Measurements from ENCODE around the gene SNX25.
"Not testable (repeated sequence)": the region's sequence is repeated elsewhere in the genome, so short reads cannot be mapped to it uniquely, and the experiment has no call there.

Gene SNX25

DNA sequence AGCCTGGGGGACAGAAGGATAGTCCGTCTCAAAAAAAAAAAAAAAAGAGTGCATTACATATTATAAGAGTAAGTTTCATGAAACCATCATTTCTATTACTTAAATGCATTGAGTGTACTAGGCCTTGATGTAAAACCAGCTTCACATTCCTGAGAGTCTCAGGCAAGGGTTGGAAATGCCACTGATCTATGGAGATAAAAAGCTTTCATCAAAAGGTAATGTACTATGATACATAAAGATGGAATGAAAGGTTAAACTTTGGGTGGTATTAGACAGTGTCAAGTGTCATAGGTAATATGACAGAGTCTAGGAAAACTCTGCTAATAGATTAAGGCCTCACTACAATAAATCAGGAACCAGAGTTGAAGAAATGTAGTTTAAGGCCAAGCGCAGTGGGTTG is 13.0 kb upstream of the SNX25 start:
- no peaks in the 10 kb centered on the region for H3F3A ChIP-seq (ENCODE audit: control insufficient read depth, insufficient read depth)
- H3K4me3 ChIP-seq (ENCODE audit: low read length) = no peak overlapping the region
- H3K9me2 ChIP-seq (replicated peaks; ENCODE audit: control insufficient read depth, low read length) = no peaks in the 10 kb centered on the region
- H3K79me2 ChIP-seq (ENCODE audit: control insufficient read depth, low read length) = peaks cover 80% of the 10 kb centered on the region
- TF ChIP-seq, protein P1, sequence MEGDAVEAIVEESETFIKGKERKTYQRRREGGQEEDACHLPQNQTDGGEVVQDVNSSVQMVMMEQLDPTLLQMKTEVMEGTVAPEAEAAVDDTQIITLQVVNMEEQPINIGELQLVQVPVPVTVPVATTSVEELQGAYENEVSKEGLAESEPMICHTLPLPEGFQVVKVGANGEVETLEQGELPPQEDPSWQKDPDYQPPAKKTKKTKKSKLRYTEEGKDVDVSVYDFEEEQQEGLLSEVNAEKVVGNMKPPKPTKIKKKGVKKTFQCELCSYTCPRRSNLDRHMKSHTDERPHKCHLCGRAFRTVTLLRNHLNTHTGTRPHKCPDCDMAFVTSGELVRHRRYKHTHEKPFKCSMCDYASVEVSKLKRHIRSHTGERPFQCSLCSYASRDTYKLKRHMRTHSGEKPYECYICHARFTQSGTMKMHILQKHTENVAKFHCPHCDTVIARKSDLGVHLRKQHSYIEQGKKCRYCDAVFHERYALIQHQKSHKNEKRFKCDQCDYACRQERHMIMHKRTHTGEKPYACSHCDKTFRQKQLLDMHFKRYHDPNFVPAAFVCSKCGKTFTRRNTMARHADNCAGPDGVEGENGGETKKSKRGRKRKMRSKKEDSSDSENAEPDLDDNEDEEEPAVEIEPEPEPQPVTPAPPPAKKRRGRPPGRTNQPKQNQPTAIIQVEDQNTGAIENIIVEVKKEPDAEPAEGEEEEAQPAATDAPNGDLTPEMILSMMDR (IDR thresholded peaks at IDR 0.05; ENCODE audit: low read depth, low read length, poor library complexity, severe bottlenecking) = no peak
- TF ChIP-seq EZH2phosphoT487 (IDR thresholded peaks at IDR 0.05; ENCODE audit: borderline replicate concordance, low read length) = no peak
- no peaks in the 10 kb centered on the region for H3K9me3 ChIP-seq (ENCODE audit: control insufficient read depth, insufficient read depth, low read length)
- H3K27me3 ChIP-seq (ENCODE audit: control insufficient read depth, low read length) = no peaks in the 10 kb centered on the region
- peaks cover 10% of the 10 kb centered on the region for H3K4me1 ChIP-seq (ENCODE audit: control insufficient read depth, low read length)
- H3K36me3 ChIP-seq (ENCODE audit: control insufficient read depth, low read length) = peaks cover 10% of the 10 kb centered on the region; the same call in 1 of the 2 replicates
- no peak overlapping the region for H3K4me2 ChIP-seq (ENCODE audit: low read length)
- no peaks in the 10 kb centered on the region for H4K20me1 ChIP-seq (ENCODE audit: control insufficient read depth, insufficient read depth, low read depth, low read length)
- H3K27ac ChIP-seq (ENCODE audit: low read depth, low read length) = no peak overlapping the region

DNA sequence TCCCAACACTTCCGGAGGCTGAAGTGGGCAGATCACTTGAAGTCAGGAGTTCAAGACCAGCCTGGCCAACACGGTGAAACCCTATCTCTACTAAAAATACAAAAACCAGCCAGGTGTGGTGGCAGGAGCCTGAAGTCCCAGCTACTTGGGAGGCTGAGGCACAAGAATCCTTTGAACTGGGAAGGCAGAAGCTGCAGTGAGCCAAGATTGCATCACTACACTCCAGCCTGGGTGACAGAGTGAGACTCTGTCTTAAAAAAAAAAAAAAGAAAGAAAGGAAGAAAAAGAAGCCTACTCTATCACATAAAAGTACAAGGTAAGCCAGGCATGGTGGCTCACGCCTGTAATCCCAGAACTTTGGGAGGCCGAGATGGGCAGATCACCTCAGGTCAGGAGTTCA is 11.2 kb upstream of the SNX25 start:
- H3K36me3 ChIP-seq (ENCODE audit: control insufficient read depth, low read length); H4K20me1 ChIP-seq (ENCODE audit: control insufficient read depth, insufficient read depth, low read depth, low read length); H3K4me3 ChIP-seq (ENCODE audit: low read length); H3K9me2 ChIP-seq (replicated peaks; ENCODE audit: control insufficient read depth, low read length); H3K4me2 ChIP-seq (ENCODE audit: low read length); H3F3A ChIP-seq (ENCODE audit: control insufficient read depth, insufficient read depth); H3K27ac ChIP-seq (ENCODE audit: low read depth, low read length); H3K9me3 ChIP-seq (ENCODE audit: control insufficient read depth, insufficient read depth, low read length); H3K27me3 ChIP-seq (ENCODE audit: control insufficient read depth, low read length): not testable (repeated sequence)
- Histone ChIP-seq H3K4me1 (ENCODE audit: control insufficient read depth, low read length) (peaks cover 12% of the 10 kb centered on the region), H3K79me2 (ENCODE audit: control insufficient read depth, low read length) (peaks cover 87% of the 10 kb centered on the region)

DNA sequence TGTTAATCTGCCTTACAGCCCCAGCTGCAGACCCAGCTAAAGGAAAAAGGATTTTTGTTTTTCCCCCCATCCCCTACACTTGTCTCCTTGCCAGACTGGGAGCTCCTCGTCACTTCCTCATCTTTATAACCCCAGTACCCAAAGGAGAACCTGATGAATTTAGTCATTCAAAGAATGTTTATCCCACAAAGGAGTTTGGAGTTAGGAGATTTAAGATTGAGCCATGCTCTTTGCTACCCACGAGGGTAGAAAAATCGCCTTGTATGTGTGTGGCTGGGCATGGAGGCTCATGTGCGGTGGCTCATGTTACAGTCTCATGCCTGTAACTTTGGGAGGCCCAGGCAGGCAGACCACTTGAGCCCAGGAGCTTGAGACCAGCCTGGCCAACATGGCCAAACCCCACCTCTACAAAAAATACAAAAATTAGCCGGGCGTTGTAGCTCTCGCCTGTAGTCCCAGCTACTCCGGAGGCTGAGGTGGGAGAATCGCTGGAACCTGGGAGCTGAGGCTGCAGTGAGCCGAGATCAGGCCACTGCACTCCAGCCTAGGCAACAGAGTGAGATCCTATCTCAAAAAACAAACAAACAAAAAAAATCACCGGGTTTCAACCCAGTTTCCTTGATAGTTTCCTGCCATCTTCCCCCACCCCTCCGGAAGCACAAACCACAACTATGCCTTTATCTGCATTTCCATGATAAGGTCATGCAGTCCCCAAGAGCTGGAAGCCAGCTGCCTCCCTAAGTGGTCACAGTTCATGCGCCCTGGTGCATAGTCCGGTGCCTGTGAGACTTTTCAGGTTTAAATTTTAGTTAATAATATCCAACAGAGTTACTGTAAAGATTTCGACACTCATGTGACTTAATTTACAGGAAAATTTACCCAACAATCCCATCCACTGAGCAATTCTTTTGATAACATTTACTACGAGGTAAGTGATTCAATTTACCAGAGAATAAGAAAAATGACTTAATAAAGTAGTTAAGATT is 7.1 kb upstream of the SNX25 start:
- no peaks in the 10 kb centered on the region for H3K27me3 ChIP-seq (ENCODE audit: control insufficient read depth, low read length)
- peak overlapping the region; percentile 100 for H3K4me2 ChIP-seq (ENCODE audit: low read length)
- peaks cover 38% of the 10 kb centered on the region for H3K4me1 ChIP-seq (ENCODE audit: control insufficient read depth, low read length)
- H3K79me2 ChIP-seq (ENCODE audit: control insufficient read depth, low read length) = peaks cover 71% of the 10 kb centered on the region
- no peaks in the 10 kb centered on the region for H3K9me2 ChIP-seq (replicated peaks; ENCODE audit: control insufficient read depth, low read length)
- H3K27ac ChIP-seq (ENCODE audit: low read depth, low read length) = no peak overlapping the region
- H4K20me1 ChIP-seq (ENCODE audit: control insufficient read depth, insufficient read depth, low read depth, low read length) = no peaks in the 10 kb centered on the region
- peak overlapping the region; percentile 92 for H3K4me3 ChIP-seq (ENCODE audit: low read length)
- peaks cover 5% of the 10 kb centered on the region for H3F3A ChIP-seq (ENCODE audit: control insufficient read depth, insufficient read depth)
- peaks cover 10% of the 10 kb centered on the region for H3K36me3 ChIP-seq (ENCODE audit: control insufficient read depth, low read length)
- no peaks in the 10 kb centered on the region for H3K9me3 ChIP-seq (ENCODE audit: control insufficient read depth, insufficient read depth, low read length)
- no peak for TF ChIP-seq EZH2phosphoT487 (IDR thresholded peaks at IDR 0.05; ENCODE audit: borderline replicate concordance, low read length)
- TF ChIP-seq, protein P1 (IDR thresholded peaks at IDR 0.05; ENCODE audit: low read depth, low read length, poor library complexity, severe bottlenecking) = no peak

DNA sequence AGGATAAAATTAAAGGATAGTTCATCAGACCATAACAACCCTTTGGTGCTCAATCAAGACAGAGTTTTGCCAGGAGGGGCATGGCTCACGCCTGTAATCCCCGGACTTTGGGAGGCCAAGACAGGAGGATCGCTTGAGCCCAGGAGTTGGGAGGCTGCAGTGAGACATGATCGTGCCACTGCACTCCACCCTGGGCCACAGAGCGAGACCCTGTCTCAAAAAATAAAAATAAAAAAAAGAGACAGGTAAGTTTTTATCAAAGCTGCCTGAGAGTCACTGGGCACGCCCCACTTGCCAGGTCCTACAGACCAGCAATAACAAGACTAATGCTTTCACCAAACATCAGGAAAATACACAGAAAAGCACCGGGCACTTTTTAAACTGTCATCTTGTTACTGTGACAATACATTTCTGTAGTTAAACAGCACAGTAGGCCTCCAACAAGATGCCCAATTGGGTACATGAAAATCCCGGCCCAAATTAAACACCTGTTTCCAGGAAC is 6.4 kb upstream of the SNX25 start:
- TF ChIP-seq, protein P1 (IDR thresholded peaks at IDR 0.05; ENCODE audit: low read depth, low read length, poor library complexity, severe bottlenecking) = no peak
- no peak for TF ChIP-seq EZH2phosphoT487 (IDR thresholded peaks at IDR 0.05; ENCODE audit: borderline replicate concordance, low read length)
- H3K79me2 ChIP-seq (ENCODE audit: control insufficient read depth, low read length) = peaks cover 63% of the 10 kb centered on the region
- H3K9me3 ChIP-seq (ENCODE audit: control insufficient read depth, insufficient read depth, low read length) = no peaks in the 10 kb centered on the region
- H3K36me3 ChIP-seq (ENCODE audit: control insufficient read depth, low read length) = peaks cover 10% of the 10 kb centered on the region
- H3K27me3 ChIP-seq (ENCODE audit: control insufficient read depth, low read length) = no peaks in the 10 kb centered on the region
- peaks cover 38% of the 10 kb centered on the region for H3K4me1 ChIP-seq (ENCODE audit: control insufficient read depth, low read length)
- peak overlapping the region; percentile 65 for H3K27ac ChIP-seq (ENCODE audit: low read depth, low read length)
- H3K9me2 ChIP-seq (replicated peaks; ENCODE audit: control insufficient read depth, low read length) = no peaks in the 10 kb centered on the region
- peaks cover 5% of the 10 kb centered on the region for H3F3A ChIP-seq (ENCODE audit: control insufficient read depth, insufficient read depth)
- H4K20me1 ChIP-seq (ENCODE audit: control insufficient read depth, insufficient read depth, low read depth, low read length) = no peaks in the 10 kb centered on the region
- H3K4me3 ChIP-seq (ENCODE audit: low read length) = peak overlapping the region; percentile 92
- H3K4me2 ChIP-seq (ENCODE audit: low read length) = peak overlapping the region; percentile 100
